Peyer's patch (tissue), 4 donors: ENCODE data around the gene CNTNAP5.

ENCODE experiments used
- POLR2A ChIP-seq, 2 donors: fragments of 450-650 bp; IDR thresholded peaks; one replicate each; pipeline ENCODE4 v1.5.1; 2017; ENCODE audit warnings: antibody characterized with exemption in 2 of 2, mild to moderate bottlenecking in 2 of 2, moderate library complexity in 2 of 2
- TF ChIP-seq, protein P1 (sequence below), 6 experiments: fragments of 450-650 bp in 4 of 6; fragments of 200-600 bp in 2 of 6; sonication (generic) in 1 of 6; IDR thresholded peaks; one replicate each; pipeline ENCODE4 v1.5.1; 2017 to 2019; ENCODE audit warnings: antibody characterized with exemption in 6 of 6, mild to moderate bottlenecking in 3 of 6, moderate library complexity in 1 of 6

GRCh38 chr2:124025171-124025580 is at the start of gene CNTNAP5:
- TF ChIP-seq, protein P1, sequence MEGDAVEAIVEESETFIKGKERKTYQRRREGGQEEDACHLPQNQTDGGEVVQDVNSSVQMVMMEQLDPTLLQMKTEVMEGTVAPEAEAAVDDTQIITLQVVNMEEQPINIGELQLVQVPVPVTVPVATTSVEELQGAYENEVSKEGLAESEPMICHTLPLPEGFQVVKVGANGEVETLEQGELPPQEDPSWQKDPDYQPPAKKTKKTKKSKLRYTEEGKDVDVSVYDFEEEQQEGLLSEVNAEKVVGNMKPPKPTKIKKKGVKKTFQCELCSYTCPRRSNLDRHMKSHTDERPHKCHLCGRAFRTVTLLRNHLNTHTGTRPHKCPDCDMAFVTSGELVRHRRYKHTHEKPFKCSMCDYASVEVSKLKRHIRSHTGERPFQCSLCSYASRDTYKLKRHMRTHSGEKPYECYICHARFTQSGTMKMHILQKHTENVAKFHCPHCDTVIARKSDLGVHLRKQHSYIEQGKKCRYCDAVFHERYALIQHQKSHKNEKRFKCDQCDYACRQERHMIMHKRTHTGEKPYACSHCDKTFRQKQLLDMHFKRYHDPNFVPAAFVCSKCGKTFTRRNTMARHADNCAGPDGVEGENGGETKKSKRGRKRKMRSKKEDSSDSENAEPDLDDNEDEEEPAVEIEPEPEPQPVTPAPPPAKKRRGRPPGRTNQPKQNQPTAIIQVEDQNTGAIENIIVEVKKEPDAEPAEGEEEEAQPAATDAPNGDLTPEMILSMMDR (IDR thresholded peaks at IDR 0.05), result no peak
- no peak for TF ChIP-seq POLR2A (IDR thresholded peaks at IDR 0.05)
